H1 (cell line): Measurements from ENCODE around the gene AATK. TPM values are rescaled to one million over a fixed set of nuclear protein-coding genes. Genes with fewer than 3 reads are reported as not detected.

Experiments used
- CTCF ChIA-PET: fragments of 300-600 bp; sonication (Branson Sonifier 250); formaldehyde crosslinking; loops from one replicate; lab custom pipeline; 2021; ENCODE audit not compliant: partially characterized antibody; lab: Charles Lee
- POLR2A ChIA-PET: fragments of 300-600 bp; sonication (Branson Sonifier 250); formaldehyde crosslinking; loops from one replicate; lab custom pipeline; 2021; ENCODE audit warnings: inconsistent platforms; ENCODE audit not compliant: partially characterized antibody; lab: Charles Lee
- DNase-seq, 2 experiments: peaks; one replicate each; pipeline versions ENCODE4 v3.0.0 to v3.0.0-alpha.2; 2010 to 2022; ENCODE audit warnings: low spot score in 2 of 2, low read depth in 1 of 2, mixed read lengths in 1 of 2
- FAIRE-seq: peaks from 2 replicates; lab custom pipeline; 2011; peaks lifted over from hg19 to GRCh38; lab: Jason Lieb, UNC
- H2AFZ ChIP-seq: 2 replicates; pipeline ENCODE4 v1.8.1; 2012; ENCODE audit warnings: low read length, inconsistent platforms
- H2AK5ac ChIP-seq: 2 replicates; pipeline ENCODE4 v1.6.1; 2013; ENCODE audit warnings: low read depth, low read length
- H2BK120ac ChIP-seq: replicated peaks from 2 replicates; pipeline ENCODE3; 2013; ENCODE audit warnings: low read depth, low read length, inconsistent platforms
- H2BK12ac ChIP-seq: 2 replicates; pipeline ENCODE4 v1.6.1; 2013; ENCODE audit warnings: low read depth, low read length
- H2BK15ac ChIP-seq: 2 replicates; pipeline ENCODE4 v1.6.1; 2013; ENCODE audit warnings: low read length
- H2BK20ac ChIP-seq: 2 replicates; pipeline ENCODE4 v1.6.1; 2013; ENCODE audit warnings: low read length
- H2BK5ac ChIP-seq: 2 replicates; pipeline ENCODE4 v1.6.1; 2013; ENCODE audit warnings: low read depth, low read length
- H3K14ac ChIP-seq: 2 replicates; pipeline ENCODE4 v1.6.1; 2013; ENCODE audit warnings: inconsistent platforms; ENCODE audit not compliant: insufficient read length
- H3K18ac ChIP-seq: 2 replicates; pipeline ENCODE4 v1.6.1; 2013; ENCODE audit warnings: low read length; ENCODE audit errors: extremely low read depth
- H3K23ac ChIP-seq: 2 replicates; pipeline ENCODE4 v1.6.1; 2013; ENCODE audit warnings: inconsistent platforms; ENCODE audit not compliant: insufficient read length
- H3K23me2 ChIP-seq: 2 replicates; pipeline ENCODE4 v1.6.1; 2013; ENCODE audit warnings: low read depth, low read length
- H3K27ac ChIP-seq: 2 replicates; pipeline ENCODE4 v1.6.1; 2011; ENCODE audit warnings: low read depth, low read length, inconsistent platforms
- H3K27me3 ChIP-seq, 4 experiments: replicated peaks in 1 of 4; 1 replicate in 1 of 4; 2 replicates in 3 of 4; pipeline versions ENCODE4 v1.6.1 to v1.8.1; 2011 to 2013; ENCODE audit warnings: low read length in 3 of 4, mild to moderate bottlenecking in 3 of 4, inconsistent platforms in 2 of 4, mixed read lengths in 2 of 4, moderate library complexity in 1 of 4; ENCODE audit not compliant: control insufficient read depth in 3 of 4, insufficient read depth in 3 of 4; ENCODE audit errors: extremely low read depth in 1 of 4
- H3K36me3 ChIP-seq, 4 experiments: 2 replicates each; pipeline versions ENCODE4 v1.6.1 to v1.8.1; 2011 to 2013; ENCODE audit warnings: mild to moderate bottlenecking in 4 of 4, low read length in 3 of 4, moderate library complexity in 2 of 4, control low read depth in 1 of 4, inconsistent platforms in 1 of 4; ENCODE audit not compliant: insufficient read depth in 4 of 4, control insufficient read depth in 2 of 4
- H3K4ac ChIP-seq: replicated peaks from 2 replicates; pipeline ENCODE3; 2013; ENCODE audit warnings: low read length, low read depth, mixed read lengths, inconsistent platforms; ENCODE audit not compliant: insufficient read length
- H3K4me1 ChIP-seq, 4 experiments: replicated peaks in 1 of 4; 1 replicate in 1 of 4; 2 replicates in 3 of 4; pipeline versions ENCODE4 v1.6.1 to v1.8.1; 2011 to 2013; ENCODE audit warnings: low read length in 3 of 4, inconsistent platforms in 2 of 4, mixed read lengths in 1 of 4; ENCODE audit not compliant: insufficient read depth in 4 of 4, control insufficient read depth in 3 of 4
- H3K4me2 ChIP-seq, 2 experiments: 2 replicates each; pipeline versions ENCODE4 v1.6.1 to v1.8.1; 2011 to 2013; ENCODE audit warnings: low read depth in 2 of 2, low read length in 2 of 2, control low read depth in 1 of 2, inconsistent platforms in 1 of 2, mild to moderate bottlenecking in 1 of 2; ENCODE audit not compliant: insufficient read depth in 1 of 2
- H3K4me3 ChIP-seq, 4 experiments: fragments of 200-600, 300-600 bp in 1 of 4; sonication (generic), shearing (Covaris generic), sonication (Bioruptor Twin) in 1 of 4; 2 replicates each; pipeline versions ENCODE4 v1.5.1 to v1.8.1; 2011 to 2016; ENCODE audit warnings: low read length in 4 of 4, low read depth in 3 of 4, control low read depth in 2 of 4, inconsistent platforms in 2 of 4, mild to moderate bottlenecking in 2 of 4, mixed read lengths in 1 of 4, moderate library complexity in 1 of 4; ENCODE audit not compliant: insufficient read depth in 2 of 4; ENCODE audit errors: extremely low read depth in 1 of 4
- H3K56ac ChIP-seq: replicated peaks from 2 replicates; pipeline ENCODE3; 2013; ENCODE audit warnings: low read depth, mild to moderate bottlenecking, mixed read lengths, low read length, inconsistent platforms; ENCODE audit not compliant: insufficient read length
- H3K79me1 ChIP-seq: 2 replicates; pipeline ENCODE4 v1.6.1; 2013; ENCODE audit warnings: low read depth, low read length, control low read depth
- H3K79me2 ChIP-seq, 2 experiments: 2 replicates each; pipeline versions ENCODE4 v1.6.1 to v1.8.1; 2012 to 2013; ENCODE audit warnings: low read length in 2 of 2, mild to moderate bottlenecking in 2 of 2, inconsistent platforms in 1 of 2; ENCODE audit not compliant: insufficient read depth in 2 of 2, control insufficient read depth in 1 of 2
- H3K9ac ChIP-seq, 4 experiments: replicated peaks in 1 of 4; 1 replicate in 1 of 4; 2 replicates in 3 of 4; pipeline versions ENCODE4 v1.6.1 to v1.8.1; 2011 to 2013; ENCODE audit warnings: low read depth in 3 of 4, low read length in 3 of 4, control low read depth in 2 of 4, mild to moderate bottlenecking in 2 of 4, moderate library complexity in 2 of 4, inconsistent platforms in 1 of 4; ENCODE audit errors: extremely low read depth in 1 of 4
- H3K9me3 ChIP-seq, 2 experiments: 2 replicates each; pipeline versions ENCODE4 v1.6.1 to v1.8.1; 2012 to 2013; ENCODE audit warnings: mild to moderate bottlenecking in 2 of 2, moderate library complexity in 2 of 2, control low read depth in 1 of 2, inconsistent platforms in 1 of 2, low read depth in 1 of 2, low read length in 1 of 2, mixed read lengths in 1 of 2; ENCODE audit not compliant: insufficient read depth in 2 of 2
- H4K20me1 ChIP-seq, 2 experiments: replicated peaks in 1 of 2; 2 replicates each; pipeline versions ENCODE3 to v1.8.1; 2011 to 2013; ENCODE audit warnings: inconsistent platforms in 2 of 2, low read length in 2 of 2, mild to moderate bottlenecking in 1 of 2; ENCODE audit not compliant: insufficient read depth in 2 of 2, control insufficient read depth in 1 of 2
- H4K5ac ChIP-seq: 2 replicates; pipeline ENCODE4 v1.6.1; 2013; ENCODE audit warnings: low read length, low read depth, mixed read lengths, inconsistent platforms; ENCODE audit not compliant: insufficient read length
- H4K8ac ChIP-seq: 2 replicates; pipeline ENCODE4 v1.8.0; 2013; ENCODE audit warnings: mild to moderate bottlenecking, moderate library complexity, low read length, inconsistent platforms; ENCODE audit not compliant: insufficient read depth; ENCODE audit errors: extremely low read depth
- H4K91ac ChIP-seq: replicated peaks from 2 replicates; pipeline ENCODE3; 2013; ENCODE audit warnings: low read length, mixed read lengths, inconsistent platforms; ENCODE audit not compliant: insufficient read length
- BACH1 ChIP-seq: IDR thresholded peaks from 2 replicates; pipeline ENCODE4 v1.6.1; 2012; ENCODE audit warnings: low read length, improper control_type of control experiment
- CBX5 ChIP-seq: fragments of 300-800, 300-1000 bp; sonication (generic); IDR thresholded peaks from 2 replicates; pipeline ENCODE4 v1.7.1; 2016; ENCODE audit warnings: antibody characterized with exemption, low read length, low read depth
- CEBPB ChIP-seq: IDR thresholded peaks from 2 replicates; pipeline ENCODE4 v1.6.1; 2012; ENCODE audit warnings: low read depth, low read length
- CHD2 ChIP-seq: IDR thresholded peaks from 2 replicates; pipeline ENCODE4 v1.6.1; 2012; ENCODE audit warnings: low read length, improper control_type of control experiment
- KDM5A ChIP-seq: fragments of 200-600 bp; IDR thresholded peaks from 2 replicates; pipeline ENCODE4 v1.7.1; 2012; ENCODE audit warnings: mild to moderate bottlenecking, low read length, inconsistent platforms, mixed read lengths
- POLR2AphosphoS5 ChIP-seq: IDR thresholded peaks from 2 replicates; pipeline ENCODE4 v1.6.1; 2011; ENCODE audit warnings: low read depth, low read length
- RNF2 ChIP-seq: fragments of 200-900, 300-1000 bp; sonication (generic); IDR thresholded peaks from 2 replicates; pipeline ENCODE4 v1.7.1; 2016; ENCODE audit warnings: borderline replicate concordance, low read depth, mild to moderate bottlenecking, antibody characterized with exemption, low read length; ENCODE audit not compliant: poor library complexity, severe bottlenecking; ENCODE audit errors: missing control alignments
- RXRA ChIP-seq: IDR thresholded peaks from 2 replicates; pipeline ENCODE4 v1.6.1; 2011; ENCODE audit warnings: low read depth, mild to moderate bottlenecking, low read length, moderate library complexity; ENCODE audit not compliant: insufficient read depth
- SRF ChIP-seq: IDR thresholded peaks from 2 replicates; pipeline ENCODE4 v1.6.1; 2011; ENCODE audit warnings: mild to moderate bottlenecking, low read depth, low read length, moderate library complexity
- TEAD4 ChIP-seq: IDR thresholded peaks from 2 replicates; pipeline ENCODE4 v1.6.1; 2012; ENCODE audit warnings: low read depth, low read length, inconsistent platforms, mixed read lengths
- WGBS, 2 experiments: shearing (Covaris generic) in 1 of 2; methylation state at CpG; one replicate each; pipeline versions ENCODE4 v1.1.6 to v1.1.7; 2013 to 2015; ENCODE audit warnings: low lambda C conversion rate in 2 of 2, mixed read lengths in 2 of 2, inconsistent platforms in 1 of 2, low coverage in 1 of 2, missing lambda C conversion rate in 1 of 2; ENCODE audit not compliant: insufficient replicate concordance in 2 of 2, insufficient coverage in 1 of 2, insufficient read length in 1 of 2; ENCODE audit errors: extremely low coverage in 1 of 2, missing lambda C conversion rate in 1 of 2; 5-methylcytosine and 5-hydroxymethylcytosine counted together
- polyA plus RNA-seq, 7 experiments: library from polyadenylated mRNA; depleted of rRNA in 3 of 7; stranded (reverse) in 5 of 7; unstranded in 2 of 7; fragments of >200 nt in 5 of 7; fragments of 200-250 nt in 2 of 7; gene quantifications; 1 replicate in 5 of 7; 2 replicates in 1 of 7; 4 replicates in 1 of 7; pipeline versions ENCODE4 v1.2.1 to v1.2.3, GENCODE V29; 2011 to 2013; ENCODE audit warnings: missing spikeins in 2 of 7, mixed read lengths in 2 of 7
- total RNA-seq: library from RNA; stranded (reverse); fragmentation: NEBNext Ultra II Directional; extraction: Animal tissue kit (Norgen Biotek cat#: 25700); gene quantifications from 2 replicates; pipeline ENCODE4 v1.2.1, GENCODE V29; 2021
- TF ChIP-seq, protein P1 (sequence below): IDR thresholded peaks from 2 replicates; pipeline ENCODE4 v1.6.1; 2012; ENCODE audit warnings: inconsistent platforms

The AATK gene
- total and polyA plus RNA-seq, 2 of the 8 experiments (the other 6 are each of a cell fraction or from before 2014, with no cell fraction given), result 1.7 to 3.5 TPM

DNA sequence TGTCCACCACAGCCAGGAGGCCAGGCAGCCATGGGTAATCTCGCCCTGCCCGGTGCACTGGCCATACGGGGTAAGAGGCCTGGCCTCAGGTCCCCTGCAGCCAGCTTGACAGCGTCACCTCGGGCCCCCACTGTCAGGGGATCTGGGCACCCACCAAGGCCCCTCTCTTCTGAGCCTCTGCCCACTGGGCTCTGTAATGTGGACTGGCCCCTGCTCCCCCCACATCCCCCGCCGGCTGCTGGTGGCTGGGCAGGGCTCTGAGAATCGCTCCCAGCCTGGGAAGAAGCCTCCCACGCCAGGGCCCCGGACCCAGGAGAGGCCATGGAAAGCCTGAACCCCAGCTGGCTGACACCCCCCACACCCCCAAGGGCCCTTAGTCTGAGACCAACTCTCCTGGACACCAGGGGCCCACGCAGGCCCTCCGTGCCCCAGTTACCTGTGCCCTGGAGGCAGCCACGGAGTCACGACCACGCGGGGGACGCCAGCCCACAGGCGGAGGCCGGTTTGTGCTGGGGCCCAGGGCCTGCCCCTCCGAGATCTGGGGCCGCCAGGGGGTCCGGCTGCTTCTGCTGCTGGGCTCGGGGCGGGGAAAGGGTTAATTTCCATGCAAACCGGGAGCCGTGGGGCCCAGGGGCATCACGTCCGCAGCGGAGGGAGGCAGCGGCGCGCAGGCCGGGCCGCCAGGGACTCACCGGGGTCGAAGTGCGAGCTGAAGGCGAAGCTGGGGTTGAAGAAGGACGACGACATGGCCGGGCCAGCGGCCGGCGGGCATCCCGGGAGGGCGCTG, 582 bp downstream of the AATK start, which contains the start of gene PVALEF:
PVALEF (plus strand) TSS at position 262 of the 787 bp plus-strand sequence. CDS start 15,720 bp downstream, outside the sequence.
- FAIRE-seq (no peak), DNase-seq (peak; percentile 17 to 72)
- H3K27me3 ChIP-seq, result peaks cover 0 to 7% (median 4%) of the 10 kb centered on the region in 4 experiments; a peak in 5 of 7 replicates
- H3K36me3 ChIP-seq, result no peaks in the 10 kb centered on the region; a peak in 1 of 8 replicates
- H3K4ac ChIP-seq, result peak within 1 kb of the TSS; percentile 78
- H3K79me2 ChIP-seq, result peaks cover 0 to 4% of the 10 kb centered on the region in 2 experiments; a peak in 2 of 4 replicates
- peak within 1 kb of the TSS; percentile 24; the same call in 1 of the 2 replicates for H2BK5ac ChIP-seq
- WGBS, 2 experiments, result 36% methylated on average over 37 of the region's 46 CpGs; no CpG with 5 or more reads in 1 of the 2 experiments
- H4K91ac ChIP-seq, result peak within 1 kb of the TSS; percentile 40
- peak within 1 kb of the TSS; percentile 63 to 75; a peak in 3 of 4 replicates for H3K4me2 ChIP-seq
- H3K9me3 ChIP-seq, result no peaks in the 10 kb centered on the region
- peak within 1 kb of the TSS in 1 of 4 experiments; percentile 29; a peak in 1 of 7 replicates for H3K9ac ChIP-seq
- no peak within 1 kb of the TSS for H3K14ac ChIP-seq
- no peak within 1 kb of the TSS for H2AK5ac ChIP-seq
- H3K23ac ChIP-seq, result no peak within 1 kb of the TSS
- H4K20me1 ChIP-seq, result peaks cover 0 to 9% of the 10 kb centered on the region in 2 experiments
- H2BK12ac ChIP-seq, result 0 out of 2 replicates have a peak within 1 kb of the TSS, but pooled peaks have one; percentile 27
- H2BK20ac ChIP-seq, result no peak within 1 kb of the TSS
- ChIA-PET POLR2A (interaction anchor here (0.7 to 1.6 kb wide), 6 partner anchors 8 to 344 kb away, joined by 3 to 5 read pairs (median 4); partner anchors contain the start of genes NDUFAF8 and TEPSIN), CTCF (interaction anchor here (0.9 to 1.3 kb wide), 4 partner anchors 13 to 36 kb away, joined by 3 to 5 read pairs (median 4); no protein-coding TSS in a partner anchor)
- H3K23me2 ChIP-seq, result peaks cover 11% of the 10 kb centered on the region
- H3K27ac ChIP-seq, result no peak within 1 kb of the TSS
- H3K4me1 ChIP-seq, result peaks cover 0 to 12% (median 3%) of the 10 kb centered on the region in 4 experiments; a peak in 4 of 7 replicates
- H4K8ac ChIP-seq, result peak within 1 kb of the TSS; percentile 85
- H3K18ac ChIP-seq, result no peak within 1 kb of the TSS; the same call in 1 of the 2 replicates
- H2BK120ac ChIP-seq, result no peak within 1 kb of the TSS
- no peak within 1 kb of the TSS for H3K56ac ChIP-seq
- H3K79me1 ChIP-seq, result no peaks in the 10 kb centered on the region; the same call in 1 of the 2 replicates
- no peak within 1 kb of the TSS for H2AFZ ChIP-seq
- no peak within 1 kb of the TSS for H4K5ac ChIP-seq
- H2BK15ac ChIP-seq, result peak within 1 kb of the TSS; percentile 99; the same call in 1 of the 2 replicates
- H3K4me3 ChIP-seq, result peak within 1 kb of the TSS; percentile 40 to 55 (median 46)
- TF ChIP-seq TEAD4, result no peak
- TF ChIP-seq KDM5A, result no peak
- no peak for TF ChIP-seq RNF2
- TF ChIP-seq SRF, result no peak
- TF ChIP-seq CEBPB, result no peak
- TF ChIP-seq, protein P1, sequence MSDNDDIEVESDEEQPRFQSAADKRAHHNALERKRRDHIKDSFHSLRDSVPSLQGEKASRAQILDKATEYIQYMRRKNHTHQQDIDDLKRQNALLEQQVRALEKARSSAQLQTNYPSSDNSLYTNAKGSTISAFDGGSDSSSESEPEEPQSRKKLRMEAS, result 0 out of 2 replicates have a peak, but pooled peaks have one; percentile 42
- TF ChIP-seq CBX5, result no peak
- TF ChIP-seq CHD2, result no peak
- TF ChIP-seq POLR2AphosphoS5, result no peak
- 0 out of 2 replicates have a peak, but pooled peaks have one; percentile 35 for TF ChIP-seq BACH1
- TF ChIP-seq RXRA, result no peak
